Activated CD4-positive, alpha-beta T cell treated with anti-CD3 and anti-CD28 coated beads, Interleukin-2, amount 50 U/mL, for 48 hours (primary cell): ENCODE results near the gene NCS1.

Source experiments
- DNase-seq, 2 experiments: peaks; one replicate each; pipeline ENCODE4 v3.0.0-alpha.2; 2020

NCS1 gene

DNA sequence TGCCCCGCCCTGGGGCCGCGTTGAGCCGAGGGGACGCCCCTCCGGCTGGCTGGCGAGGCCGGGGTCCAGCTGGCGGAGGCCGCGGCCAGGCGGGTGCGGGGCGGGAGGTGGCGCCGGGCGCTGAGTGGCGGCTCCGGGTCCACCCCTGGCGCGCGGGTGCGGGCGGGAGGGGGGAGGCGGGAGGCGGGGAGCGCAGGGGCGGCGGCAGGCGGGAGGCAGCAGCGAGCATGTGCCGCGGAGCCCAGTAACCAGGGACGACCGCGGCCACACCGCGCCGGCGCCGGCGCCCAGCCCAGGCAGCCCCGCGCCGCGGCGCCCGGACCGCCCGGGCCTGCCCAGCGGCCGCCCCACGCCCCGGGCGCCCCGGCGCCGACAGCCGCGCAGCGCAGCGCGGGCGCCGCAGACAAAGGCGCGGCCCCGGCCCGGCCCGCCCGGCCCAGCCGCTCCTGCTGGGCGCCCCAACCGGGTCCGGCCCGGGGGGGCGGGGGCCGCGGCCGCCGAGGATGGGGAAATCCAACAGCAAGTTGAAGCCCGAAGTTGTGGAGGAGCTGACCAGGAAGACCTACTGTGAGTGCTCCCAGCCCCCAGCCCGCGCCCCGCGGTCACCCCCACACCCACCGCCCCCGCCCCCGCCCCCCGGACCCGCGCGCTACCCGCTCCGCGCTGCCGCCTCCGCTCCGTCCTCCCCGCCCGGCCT lies at the start of gene NCS1:
Gene NCS1, plus strand, starts transcription at position 244 of the 697 bp plus-strand sequence. Its CDS starts 260 bp downstream, at position 504.
- DNase-seq, result peak; percentile 60 to 65

DNA sequence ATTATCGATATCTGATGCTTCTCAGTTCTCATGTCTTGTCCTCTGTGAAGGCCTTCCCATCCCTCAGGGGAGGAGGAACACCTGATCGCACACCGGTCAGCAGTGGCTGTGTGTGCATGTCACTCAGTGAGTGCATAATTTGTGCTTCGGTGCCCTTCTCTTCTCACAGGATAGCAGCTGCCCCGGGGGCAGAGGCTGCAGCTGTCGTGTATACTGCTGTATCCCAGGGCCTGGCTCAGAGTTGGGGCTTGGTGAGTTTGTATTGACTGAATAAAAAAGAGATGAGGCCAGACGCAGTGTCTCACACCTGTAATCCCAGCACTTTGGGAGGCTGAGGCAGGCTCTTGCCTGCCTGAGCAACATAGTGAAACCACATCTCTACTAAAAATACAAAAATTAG lies 49.7 kb upstream of the NCS1 start:
- no peak for DNase-seq

DNA sequence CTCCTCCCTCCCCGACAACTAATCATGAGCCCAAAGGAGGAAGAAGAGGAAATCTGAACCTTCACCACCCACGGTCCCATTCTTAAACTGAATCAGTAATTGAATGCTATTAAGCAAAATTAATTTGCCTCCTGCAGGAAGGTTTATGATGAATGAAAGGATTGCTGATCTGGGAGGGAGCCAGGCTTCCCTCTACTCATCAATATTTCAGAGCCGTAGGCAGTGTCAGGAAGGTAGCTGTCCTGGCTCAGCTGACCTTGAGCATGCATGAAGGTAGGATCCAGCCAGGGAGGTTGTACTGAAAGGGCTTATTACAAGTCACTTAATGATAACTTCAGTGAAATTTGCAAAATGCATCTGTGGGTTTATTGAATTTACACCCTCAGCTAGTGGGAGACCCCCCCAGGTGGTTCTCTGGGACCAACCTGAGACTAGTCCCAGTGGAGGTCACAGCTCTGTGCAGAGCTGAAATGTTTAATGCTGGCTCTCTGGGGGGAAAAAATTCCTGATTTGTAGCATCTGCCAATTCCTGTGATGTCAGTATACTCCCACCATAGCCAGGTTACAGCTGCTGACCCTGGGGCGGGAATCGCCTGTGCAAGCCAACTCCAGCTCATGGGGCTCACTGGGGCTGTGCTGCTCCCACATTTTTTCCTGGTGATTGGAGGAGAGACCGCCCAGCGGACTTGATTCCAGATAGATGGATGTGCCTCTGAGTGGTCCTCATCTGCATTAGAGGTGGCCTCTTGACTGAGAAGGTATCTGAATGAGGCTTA lies 47.9 kb upstream of the NCS1 start:
- DNase-seq, result no peak

DNA sequence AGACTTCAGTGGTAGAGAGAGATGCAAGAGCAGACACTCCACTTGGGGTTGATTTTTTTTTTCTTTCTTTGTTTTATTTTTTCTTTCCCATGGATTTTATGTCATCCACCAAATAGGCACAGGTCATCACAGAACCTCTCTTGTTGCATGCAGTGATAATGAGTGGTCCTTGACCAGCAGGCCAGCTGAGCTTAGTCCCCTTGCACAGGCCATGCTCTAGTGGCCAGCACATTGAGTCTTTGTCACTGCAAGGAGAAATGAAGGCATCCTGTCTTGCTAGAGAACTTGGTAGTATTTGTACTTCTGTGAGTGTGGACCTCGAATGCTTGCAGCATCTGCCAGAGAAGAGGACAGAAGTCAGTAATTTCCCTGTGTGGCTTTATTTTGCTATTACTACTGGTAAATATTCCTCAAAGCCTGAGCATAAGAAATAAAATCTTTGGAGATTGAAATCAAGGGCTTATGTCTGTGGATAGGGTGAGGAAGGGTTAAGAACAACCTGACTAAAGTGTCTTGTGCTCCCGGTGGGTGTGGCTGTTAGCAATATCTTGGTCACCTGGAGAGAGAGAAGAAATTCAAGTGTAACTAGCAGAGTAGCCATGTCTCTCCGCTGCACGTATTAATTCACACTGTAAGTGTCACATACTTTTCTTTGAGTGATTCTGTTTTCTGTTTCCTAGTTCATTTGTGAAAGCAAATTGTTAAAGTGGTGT lies 45.3 kb upstream of the NCS1 start:
- no peak for DNase-seq

DNA sequence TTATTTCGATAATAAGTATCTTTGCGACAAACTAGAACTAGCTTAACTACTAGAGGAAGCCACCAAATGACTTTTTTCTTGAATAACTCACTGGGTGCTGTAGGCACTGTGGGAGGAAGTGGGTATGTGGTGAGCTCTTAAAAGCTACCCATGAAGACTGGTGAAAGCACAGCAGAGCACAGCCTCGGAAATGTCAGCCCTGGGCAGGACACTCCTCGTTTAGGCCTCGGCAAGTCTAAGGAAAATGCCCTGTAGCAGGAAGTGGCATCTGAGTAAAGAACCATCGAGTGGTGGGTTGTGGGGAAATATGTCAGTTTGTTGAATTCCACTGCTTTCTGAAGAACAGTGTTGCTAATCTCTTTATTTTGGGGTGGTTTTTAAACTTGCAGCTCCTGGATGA lies 44.0 kb upstream of the NCS1 start:
- DNase-seq, result peak; percentile 63 to 77

DNA sequence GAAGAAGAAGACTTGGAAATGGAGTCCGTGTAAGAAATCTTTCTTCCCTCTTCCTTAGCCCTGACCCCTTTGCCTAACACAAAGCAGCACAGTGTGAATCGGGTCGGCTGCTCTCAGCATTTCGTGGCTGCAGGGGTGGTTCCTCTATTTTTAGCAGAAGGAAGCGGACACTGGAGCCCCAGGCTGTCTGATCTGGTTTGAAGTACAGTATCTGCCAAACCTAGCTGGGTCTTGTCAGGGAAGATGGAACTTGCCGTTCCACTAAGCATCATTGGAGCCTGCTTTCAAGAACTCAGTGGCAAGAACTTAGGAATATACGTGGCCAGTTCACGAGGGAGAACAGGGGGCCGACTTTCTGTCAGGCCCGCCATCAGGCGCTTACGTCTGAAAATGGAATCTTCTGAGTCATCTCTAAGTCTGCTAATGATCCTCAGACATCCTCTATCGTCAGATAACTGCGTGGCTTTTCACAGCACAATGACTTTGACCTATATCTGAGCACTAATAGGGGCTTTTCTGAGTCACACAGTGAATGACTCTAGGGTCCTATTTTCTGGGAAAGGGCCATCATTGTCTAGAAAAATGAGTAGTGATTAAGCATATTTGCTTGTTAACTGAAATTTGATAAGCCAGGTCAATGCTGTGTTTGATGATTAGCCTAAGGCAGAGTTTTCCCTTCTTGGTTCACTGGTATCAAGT lies 43.3 kb upstream of the NCS1 start:
- DNase-seq, result peak; percentile 53 to 65

DNA sequence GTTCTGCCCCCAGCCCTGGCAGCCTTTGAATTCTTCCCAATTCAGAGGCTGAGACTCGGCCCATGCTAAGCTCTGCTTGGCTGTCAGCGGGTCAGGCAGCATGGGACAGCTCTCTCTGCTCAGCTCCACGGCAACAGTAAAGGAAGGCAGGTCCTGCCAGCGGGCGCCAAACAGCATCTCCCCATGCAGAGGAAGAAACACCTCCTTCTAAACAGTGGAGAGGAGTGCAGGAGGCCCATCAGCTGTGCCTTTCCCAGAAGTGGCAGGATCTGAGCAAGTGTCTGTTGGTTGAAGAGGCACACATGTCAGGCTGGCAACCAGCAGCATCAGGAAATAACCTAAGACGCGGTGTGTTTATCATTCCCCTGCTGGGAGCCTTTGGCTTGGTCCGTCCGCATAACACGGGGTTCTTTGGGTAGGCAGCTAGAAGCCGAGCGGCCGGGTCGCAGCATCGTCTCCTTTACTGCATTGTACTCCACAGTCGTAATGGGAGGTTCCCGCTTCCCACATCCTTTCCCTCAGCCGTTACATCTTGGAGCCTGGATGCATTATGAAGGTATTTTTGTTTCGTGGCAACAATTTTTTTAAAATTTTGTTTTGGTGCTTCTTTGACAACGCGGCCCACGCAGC lies 42.7 kb upstream of the NCS1 start:
- peak; percentile 42 to 56 for DNase-seq

DNA sequence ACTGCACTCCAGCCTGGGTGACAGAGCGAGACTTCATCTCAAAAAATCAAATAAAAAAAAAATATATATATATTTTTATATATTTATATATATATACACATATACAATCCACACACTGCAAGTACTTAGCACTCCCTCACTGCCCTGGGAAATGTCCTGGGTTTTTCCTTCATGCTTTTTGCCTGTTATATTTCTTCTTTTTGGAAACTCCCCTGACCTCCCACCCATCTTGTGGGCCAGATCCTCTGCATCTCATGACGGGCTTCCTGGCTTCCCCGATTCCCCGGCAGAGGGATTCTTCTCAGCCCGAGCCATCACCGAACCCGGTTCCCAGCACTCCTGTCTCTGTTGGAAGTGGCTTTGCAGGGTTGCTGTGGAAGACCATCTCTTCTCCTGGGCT lies 39.5 kb upstream of the NCS1 start:
- no peak for DNase-seq

DNA sequence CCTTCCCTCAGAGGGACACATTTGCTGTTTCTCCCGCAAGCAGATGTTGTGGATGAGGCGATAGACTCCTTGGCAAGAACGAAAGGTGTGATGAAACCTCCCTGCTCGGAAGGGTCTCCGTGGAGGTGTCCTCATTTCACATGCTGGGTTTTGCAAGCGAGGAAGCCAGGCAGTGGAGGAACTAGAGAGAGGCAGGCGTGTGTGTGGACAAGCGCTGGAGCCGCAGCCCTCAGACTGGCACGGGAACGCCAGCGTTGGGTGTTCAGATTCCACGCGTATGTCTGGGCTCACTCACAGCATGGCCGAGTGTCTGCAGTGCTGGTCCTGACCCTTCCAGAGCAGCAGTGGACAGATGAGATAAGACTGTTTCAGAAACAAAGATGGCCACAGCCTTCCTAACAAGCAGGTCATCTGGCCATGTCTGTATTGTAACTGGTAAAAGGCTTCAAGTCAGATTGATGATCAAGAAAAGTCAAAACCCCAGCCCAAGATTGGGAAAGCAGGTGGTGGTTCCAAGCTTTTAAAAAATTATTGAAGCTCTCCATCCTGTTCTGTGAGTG lies 35.0 kb upstream of the NCS1 start:
- DNase-seq, result no peak

DNA sequence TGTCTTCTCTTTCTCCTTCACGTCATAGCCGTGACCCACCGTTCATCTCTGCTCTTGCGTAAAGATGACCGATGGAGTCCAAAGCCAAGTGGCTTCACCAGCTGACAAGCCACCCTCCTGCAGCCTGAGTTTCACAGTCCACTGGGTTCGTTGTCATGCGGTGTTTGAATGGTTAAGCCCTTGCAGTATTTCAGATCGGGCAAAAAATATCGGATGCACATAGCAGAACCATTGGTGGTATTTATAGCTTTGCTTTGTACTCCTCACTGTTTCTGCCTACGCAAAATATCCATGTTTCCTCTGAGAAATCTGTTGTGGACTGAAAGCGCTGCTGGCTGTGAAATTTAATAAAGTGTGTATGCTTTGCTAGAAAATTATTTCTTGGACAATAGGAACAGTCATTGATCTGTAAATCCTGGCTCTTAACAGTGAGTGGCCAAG lies 34.5 kb upstream of the NCS1 start:
- DNase-seq, result no peak

DNA sequence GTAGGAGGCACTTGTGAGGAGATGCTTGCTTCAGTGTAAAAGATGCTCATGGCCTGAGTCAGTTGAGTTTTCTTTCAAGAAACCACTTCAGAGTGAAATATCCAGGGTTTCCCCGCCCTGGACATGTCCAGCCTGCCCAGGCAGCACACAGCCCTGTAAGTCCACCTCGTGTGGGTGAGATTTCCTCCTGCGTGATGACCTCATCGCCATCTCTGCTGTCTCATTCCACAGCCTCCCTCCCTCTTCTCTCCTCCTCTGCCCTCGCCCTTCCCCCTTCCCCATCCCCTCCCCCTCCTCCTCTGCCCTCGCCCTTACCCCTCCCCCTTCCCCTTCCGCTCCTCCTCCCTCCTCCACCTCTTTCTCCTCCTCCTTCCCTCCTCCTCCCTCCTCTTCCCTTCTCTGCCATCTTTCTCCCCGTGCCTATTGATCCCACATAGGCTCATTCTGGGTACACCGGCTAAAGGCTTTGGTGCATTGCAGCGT lies 34.0 kb upstream of the NCS1 start:
- peak; percentile 26 to 36 for DNase-seq

DNA sequence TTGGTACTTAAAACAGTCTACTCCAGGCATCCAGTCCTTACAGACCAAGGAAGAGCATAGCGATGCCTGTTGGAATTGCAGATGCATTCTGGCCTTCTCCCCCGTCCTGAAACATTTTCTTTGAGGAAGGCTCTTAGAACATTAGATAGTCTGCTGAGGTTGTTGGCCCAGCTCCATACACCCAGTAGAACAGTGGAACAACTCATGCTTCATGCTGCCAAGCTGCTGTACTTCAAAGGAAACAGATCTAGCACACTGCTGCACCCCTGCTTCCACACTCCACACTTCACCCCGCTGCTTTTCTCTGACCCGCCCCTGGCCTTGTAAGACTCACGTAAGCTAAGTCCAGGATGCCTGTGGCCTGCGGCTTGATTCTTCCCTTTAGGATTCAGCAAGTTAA lies 33.4 kb upstream of the NCS1 start:
- DNase-seq, result no peak

DNA sequence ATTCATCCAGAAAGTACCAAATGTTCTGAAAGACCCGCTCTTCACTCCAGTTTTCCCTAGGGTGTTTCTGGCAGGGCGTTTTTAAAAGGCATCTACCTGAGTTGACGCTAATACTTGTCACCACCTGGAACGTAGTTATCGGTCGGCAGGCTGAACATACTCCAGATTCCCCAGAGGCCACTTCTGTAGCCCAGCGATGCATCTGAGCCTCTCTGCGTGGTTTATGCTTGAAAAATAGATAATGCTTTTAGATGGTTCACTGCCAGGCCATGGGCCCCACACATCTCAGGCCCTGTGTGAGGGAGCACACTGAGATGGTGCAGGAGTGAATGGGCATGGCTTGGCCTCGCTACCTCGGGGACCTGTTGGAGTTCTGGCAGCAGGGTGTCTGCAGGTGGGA lies 33.0 kb upstream of the NCS1 start:
- DNase-seq, result no peak

DNA sequence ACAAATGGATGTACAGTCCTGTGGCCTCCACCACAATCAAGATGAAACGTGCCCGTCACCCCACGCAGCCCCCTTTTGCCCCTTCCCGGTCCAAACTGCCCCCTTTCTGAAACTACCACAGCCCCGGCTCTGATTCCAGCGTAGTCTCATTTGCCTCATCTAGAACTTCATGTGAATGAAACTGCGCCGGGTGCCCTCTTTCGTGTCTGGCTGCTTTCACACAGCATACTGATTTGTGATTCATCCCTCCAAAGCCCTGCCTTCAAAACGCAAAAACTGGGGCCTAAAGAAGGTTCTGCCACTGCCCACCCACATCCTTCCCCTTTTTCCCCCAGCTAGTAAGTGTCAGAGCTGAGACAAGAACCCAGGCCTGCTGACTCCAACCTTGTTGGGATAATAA lies 31.5 kb upstream of the NCS1 start:
- peak; percentile 48 to 61 for DNase-seq

DNA sequence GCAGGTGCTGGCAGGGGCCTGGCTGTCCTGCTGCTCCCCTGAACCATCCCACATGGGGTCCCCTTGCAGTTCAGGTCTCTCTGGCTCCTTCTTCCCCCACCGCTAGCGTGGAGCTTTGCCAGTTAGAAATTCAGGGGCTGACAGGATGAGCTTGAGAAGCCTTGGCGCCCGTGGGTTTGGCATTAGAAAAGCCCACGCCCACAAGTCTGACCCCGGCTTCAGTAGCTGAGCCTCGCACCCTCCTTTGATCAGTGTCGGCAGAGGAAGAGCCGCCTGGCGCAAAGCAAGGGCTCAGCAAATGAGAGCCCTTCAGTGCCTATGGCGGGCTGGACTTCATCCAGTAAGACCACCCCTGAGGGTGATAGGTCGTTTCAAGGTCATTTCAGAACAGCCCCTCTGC lies 30.1 kb upstream of the NCS1 start:
- DNase-seq, result no peak

DNA sequence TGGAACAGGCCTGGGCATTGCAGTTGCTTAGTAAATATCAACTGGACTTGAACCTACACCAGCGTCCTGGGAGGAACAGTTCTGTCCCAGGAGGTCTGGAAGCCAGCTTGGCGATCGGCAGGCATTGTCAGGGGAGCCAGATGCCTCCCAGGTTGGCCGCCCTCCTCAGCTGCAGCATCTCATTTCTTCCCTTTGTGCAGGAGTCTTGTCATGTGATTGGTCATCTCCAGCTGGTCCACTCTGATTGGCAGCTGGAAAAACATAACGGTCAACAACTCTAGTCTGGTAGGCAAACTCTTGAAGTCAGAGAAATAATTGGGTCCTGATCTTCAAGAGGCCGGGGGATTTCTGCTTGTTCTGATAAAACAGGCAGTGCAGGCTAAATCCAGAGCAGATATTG lies 29.6 kb upstream of the NCS1 start:
- no peak for DNase-seq

DNA sequence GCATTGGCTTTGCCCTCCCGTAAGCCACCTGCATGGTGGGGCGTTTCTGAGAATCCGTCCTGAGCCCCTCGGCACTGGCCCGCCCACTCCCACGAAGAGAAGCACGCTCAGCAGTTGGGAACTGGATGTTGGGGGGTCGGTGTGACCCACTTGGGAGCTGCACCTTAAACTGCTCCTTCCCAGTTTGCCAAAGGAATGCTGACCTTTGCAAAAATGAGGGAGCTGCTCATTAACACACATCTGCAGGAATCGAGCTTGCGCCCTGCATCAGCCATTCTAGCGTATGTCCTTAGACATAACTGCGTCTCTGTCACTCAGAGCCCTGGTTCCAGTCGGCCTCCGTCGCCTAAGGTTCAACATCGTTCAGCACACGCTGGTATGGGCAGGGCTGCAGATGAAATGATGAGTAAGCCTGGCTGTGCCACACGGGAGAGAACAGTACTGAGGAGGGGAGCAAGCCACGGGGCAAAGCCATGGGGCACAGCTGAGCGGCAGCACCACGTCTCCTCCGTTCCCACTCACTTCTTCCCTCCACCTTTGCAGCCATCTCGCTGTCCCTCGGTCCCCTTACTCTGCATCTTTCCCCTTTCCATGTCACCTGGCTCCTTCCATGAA lies 28.8 kb upstream of the NCS1 start:
- DNase-seq, result no peak

DNA sequence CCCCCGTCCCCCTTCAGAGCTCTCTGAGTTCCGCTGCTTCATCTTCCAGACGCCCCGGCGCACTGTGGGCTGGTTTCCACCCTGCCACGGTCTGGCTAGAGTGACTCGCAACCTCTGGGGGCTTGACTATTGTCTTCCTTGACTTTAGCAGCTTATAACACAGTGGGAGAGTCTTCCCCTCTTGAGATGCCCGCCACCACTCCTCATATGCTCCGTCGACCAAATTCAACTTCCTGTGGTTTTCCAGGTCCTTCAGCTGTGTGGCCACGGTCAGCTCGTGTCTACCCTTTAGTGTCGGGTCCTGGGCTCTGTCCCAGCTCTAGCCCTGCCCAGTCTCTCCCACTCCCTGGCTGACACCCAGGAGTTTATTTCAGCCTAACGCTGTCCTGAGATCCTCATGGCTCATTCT lies 28.2 kb upstream of the NCS1 start:
- DNase-seq, result no peak

DNA sequence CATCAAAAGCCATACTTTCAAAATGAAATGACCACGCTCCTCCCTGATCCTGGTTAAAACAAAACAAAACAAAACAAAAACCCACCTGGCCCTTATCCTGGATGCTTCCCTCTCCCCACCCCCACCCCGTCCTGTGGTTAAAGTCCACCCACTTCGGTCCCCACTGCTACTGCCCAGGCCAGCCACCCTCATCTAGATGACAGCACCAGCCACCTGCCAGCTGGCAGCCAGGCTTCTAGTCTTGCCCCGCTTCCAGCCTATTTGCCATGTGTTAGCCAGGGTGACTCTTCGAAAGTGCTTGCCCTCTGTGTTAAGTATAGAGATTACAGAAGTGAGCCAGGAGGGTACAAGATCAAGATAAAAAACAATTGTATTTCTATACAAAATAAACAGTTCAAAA lies 27.5 kb upstream of the NCS1 start:
- no peak for DNase-seq

DNA sequence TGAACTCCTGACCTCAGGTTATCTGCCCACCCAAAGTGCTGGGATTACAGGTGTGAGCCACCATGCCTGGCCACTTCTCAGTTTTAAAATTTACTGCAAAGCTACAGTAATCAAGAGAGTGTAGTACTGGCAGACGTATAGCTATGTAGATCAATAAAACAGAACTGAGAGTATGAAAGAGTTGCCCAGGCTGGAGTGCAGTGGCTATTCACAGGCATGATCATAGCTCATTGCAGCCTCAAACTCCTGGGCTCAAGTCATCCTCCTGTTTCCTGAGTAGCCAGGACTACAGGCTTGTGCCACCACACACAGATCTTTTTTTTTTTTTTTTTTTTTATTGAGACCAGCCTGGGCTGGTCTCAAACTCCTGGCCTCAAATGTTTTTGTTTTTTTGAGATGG lies 26.5 kb upstream of the NCS1 start:
- no peak for DNase-seq

DNA sequence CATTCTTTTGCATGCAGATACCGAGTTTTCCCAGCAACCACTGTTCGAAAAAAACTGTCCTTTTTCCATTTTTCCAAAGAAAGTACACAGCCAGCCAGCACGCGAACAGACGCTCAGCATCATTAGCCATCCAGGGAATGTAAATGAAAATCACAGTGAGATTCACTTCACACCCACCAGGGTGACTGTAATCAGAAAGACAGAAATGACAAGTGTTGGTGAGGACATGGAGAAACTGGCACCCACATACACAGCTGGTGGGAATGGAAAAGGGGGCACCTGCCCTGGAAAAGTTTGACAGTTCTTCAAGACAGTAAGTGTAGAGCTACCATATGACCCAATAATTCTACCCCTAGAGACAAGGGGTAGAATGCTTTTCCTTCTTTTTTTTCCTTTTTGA lies 25.0 kb upstream of the NCS1 start:
- no peak for DNase-seq

DNA sequence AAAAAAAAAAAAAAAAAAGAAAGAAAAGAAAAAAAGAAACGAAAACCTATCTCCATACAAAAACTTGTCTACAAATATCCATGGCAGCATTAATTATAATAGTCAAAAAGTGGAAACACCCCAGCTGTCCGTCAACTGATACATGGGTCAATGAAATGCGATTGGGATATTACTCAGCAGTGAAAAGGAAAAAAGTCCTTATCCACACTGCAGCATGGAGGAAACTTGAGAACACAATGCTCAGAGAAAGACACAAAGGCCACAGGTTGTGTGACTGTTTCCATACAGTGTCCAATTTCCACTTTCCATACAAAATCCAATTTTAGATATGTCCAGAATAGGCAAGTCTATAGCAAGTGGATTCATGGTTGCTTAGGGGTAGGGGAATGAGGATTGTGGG lies 24.3 kb upstream of the NCS1 start:
- DNase-seq, result no peak
